T-cell (primary cell): Measurements from ENCODE around the gene PXN. TPM values are rescaled to one million over a fixed set of nuclear protein-coding genes. Genes with fewer than 3 reads are reported as not detected.
A peak's percentile ranks its signal among the peaks of the same experiment; 100 is the strongest.
"Not testable (repeated sequence)": the region's sequence is repeated elsewhere in the genome, so short reads cannot be mapped to it uniquely, and the experiment has no call there.

ENCODE experiments used
- ATAC-seq, 4 experiments: fragments of 200-7000 bp in 3 of 4; fragments of 150-1000 bp in 1 of 4; cut with Tn5 transposase; replicated peaks in 1 of 4; 1 replicate in 3 of 4; 2 replicates in 1 of 4; pipeline ENCODE4 v1.10.0; 2021; ENCODE audit warnings: moderate library complexity in 3 of 4, mild to moderate bottlenecking in 2 of 4, moderate number of reproducible peaks in 1 of 4
- CTCF ChIA-PET, 2 donors: fragments of 300-600 bp; sonication (Branson Sonifier 250); formaldehyde crosslinking; loops; one replicate each; lab custom pipeline; 2022; ENCODE audit warnings: antibody characterized with exemption in 2 of 2; lab: Charles Lee
- POLR2A ChIA-PET, 2 donors: fragments of 300-600 bp; sonication (Branson Sonifier 250); formaldehyde crosslinking; loops; one replicate each; lab custom pipeline; 2022; ENCODE audit warnings: antibody characterized with exemption in 2 of 2; lab: Charles Lee
- DNase-seq, 35 experiments: peaks; one replicate each; pipeline versions ENCODE4 v3.0.0 to v3.0.0-alpha.2; 2013 to 2023
- H3K27ac ChIP-seq: one replicate; pipeline ENCODE4 v1.5.1; 2013; ENCODE audit warnings: low read length
- H3K27me3 ChIP-seq, 2 experiments: replicated peaks in 1 of 2; 1 replicate in 1 of 2; 2 replicates in 1 of 2; pipeline versions ENCODE4 v1.6.1 to v1.7.0; 2013; ENCODE audit warnings: low read length in 1 of 2, mixed read lengths in 1 of 2; ENCODE audit not compliant: control insufficient read depth in 2 of 2, insufficient read depth in 2 of 2; ENCODE audit errors: extremely low read depth in 1 of 2
- H3K36me3 ChIP-seq, 2 donors: 1 replicate in 1 of 2; 2 replicates in 1 of 2; pipeline versions ENCODE4 v1.6.1 to v1.7.0; 2013; ENCODE audit warnings: low read length in 1 of 2; ENCODE audit not compliant: control insufficient read depth in 2 of 2, insufficient read depth in 1 of 2; ENCODE audit errors: extremely low read depth in 1 of 2
- H3K4me1 ChIP-seq, 2 experiments: 1 replicate in 1 of 2; 2 replicates in 1 of 2; pipeline versions ENCODE4 v1.6.1 to v1.7.0; 2013; ENCODE audit warnings: low read length in 2 of 2, mixed read lengths in 1 of 2; ENCODE audit not compliant: insufficient read depth in 2 of 2, control insufficient read depth in 1 of 2; ENCODE audit errors: extremely low read depth in 1 of 2
- H3K4me3 ChIP-seq, 2 donors: 1 replicate in 1 of 2; 2 replicates in 1 of 2; pipeline versions ENCODE4 v1.5.1 to v1.7.0; 2013; ENCODE audit warnings: mild to moderate bottlenecking in 2 of 2, low read length in 1 of 2, moderate library complexity in 1 of 2; ENCODE audit not compliant: control insufficient read depth in 1 of 2; ENCODE audit errors: extremely low read depth in 1 of 2
- H3K9me3 ChIP-seq: 2 replicates; pipeline ENCODE4 v1.7.0; 2013
- H3K27ac Mint-ChIP-seq, 2 donors: one replicate each; pipeline ENCODE4 v1.8.0; 2020 to 2021; ENCODE audit warnings: mild to moderate bottlenecking in 2 of 2, mixed read lengths in 2 of 2
- H3K27me3 Mint-ChIP-seq, 2 donors: one replicate each; pipeline ENCODE4 v1.8.0; 2021 to 2022; ENCODE audit warnings: mixed read lengths in 2 of 2
- H3K36me3 Mint-ChIP-seq: one replicate; pipeline ENCODE4 v1.8.0; 2021; ENCODE audit warnings: mixed read lengths
- H3K4me1 Mint-ChIP-seq, 3 donors: one replicate each; pipeline ENCODE4 v1.8.0; 2020 to 2022; ENCODE audit warnings: mixed read lengths in 3 of 3, mild to moderate bottlenecking in 1 of 3
- H3K4me3 Mint-ChIP-seq, 3 donors: one replicate each; pipeline ENCODE4 v1.8.0; 2020 to 2022; ENCODE audit warnings: mild to moderate bottlenecking in 3 of 3, mixed read lengths in 3 of 3, moderate library complexity in 3 of 3
- H3K9me3 Mint-ChIP-seq, 3 donors: one replicate each; pipeline ENCODE4 v1.8.0; 2020 to 2022; ENCODE audit warnings: mixed read lengths in 3 of 3
- WGBS: methylation state at CpG from one replicate; pipeline ENCODE4 v1.1.5; 2013; ENCODE audit warnings: missing lambda C conversion rate; ENCODE audit not compliant: insufficient coverage; 5-methylcytosine and 5-hydroxymethylcytosine counted together
- total RNA-seq, 35 experiments: library from RNA in 6 of 35; stranded (reverse) in 6 of 35; fragments of 120-200 nt in 1 of 35; gene quantifications; one replicate each; pipeline versions ENCODE4 v1.2.1 to v1.2.4 and lab custom pipeline; 2013 to 2026

PXN gene
- total RNA-seq, 5 donors from 2014 or later (not counting 1 experiment from before 2014, with no cell fraction given) = 128 to 202 (median 137) TPM

- Mint-ChIP-seq H3K36me3 (peaks cover 12% of the 10 kb centered on the region), H3K9me3 (no peaks in the 10 kb centered on the region), H3K27ac (peak overlapping the region; percentile 83 to 94), H3K4me3 (peak overlapping the region in 1 of 3 donors; percentile 63), H3K27me3 (no peaks in the 10 kb centered on the region), H3K4me1 (peaks cover 73 to 81% (median 79%) of the 10 kb centered on the region in 3 donors)
- peaks cover 33 to 82% of the 10 kb centered on the region in 2 experiments for H3K4me1 ChIP-seq
- DNase-seq = no peak
- H3K36me3 ChIP-seq = peaks cover 0 to 19% of the 10 kb centered on the region in 2 donors
- ChIA-PET POLR2A (interaction anchor here (0.6 to 1.3 kb wide), 4 partner anchors 7 to 247 kb away, joined by 3 to 8 read pairs (median 6); partner anchors contain the start of gene RNU4-2 (in 1 of the 2)), CTCF (interaction anchor here (1.0 to 4.1 kb wide), 7 partner anchors 8 to 46 kb away, joined by 3 to 33 read pairs (median 8); partner anchors contain the start of genes PXN (in 1 of the 2) and RPLP0 (in 1 of the 2))
- no peak overlapping the region for H3K4me3 ChIP-seq
- H3K27me3 ChIP-seq = no peaks in the 10 kb centered on the region
- no CpG with 5 or more reads among the region's 3 CpGs for WGBS
- no peak overlapping the region for H3K27ac ChIP-seq
- ATAC-seq = no peak
- no peaks in the 10 kb centered on the region for H3K9me3 ChIP-seq
These were observed 18.3 kb downstream of the PXN start for GRCh38 chr12:120247183-120247582.

GRCh38 chr12:120246705-120247104 is 18.8 kb downstream of the PXN start:
- Histone ChIP-seq H3K36me3 (peaks cover 0 to 24% of the 10 kb centered on the region in 2 donors), H3K4me1 (peaks cover 31 to 83% of the 10 kb centered on the region in 2 experiments)
- H3K27ac Mint-ChIP-seq, H3K9me3 Mint-ChIP-seq, H3K9me3 ChIP-seq, H3K4me3 ChIP-seq, H3K4me3 Mint-ChIP-seq, ATAC-seq, H3K27me3 ChIP-seq, DNase-seq, H3K27me3 Mint-ChIP-seq, H3K27ac ChIP-seq: not testable (repeated sequence)
- 100% methylated on average over 4 of the region's 5 CpGs for WGBS
- peaks cover 72 to 81% (median 79%) of the 10 kb centered on the region in 3 donors for H3K4me1 Mint-ChIP-seq
- peaks cover 15% of the 10 kb centered on the region for H3K36me3 Mint-ChIP-seq
- ChIA-PET POLR2A (interaction anchor here (0.6 to 1.0 kb wide), 4 partner anchors 10 to 246 kb away, joined by 3 to 7 read pairs (median 6); partner anchors contain the start of gene RNU4-2 (in 1 of the 2)), CTCF (interaction anchor here (0.7 to 1.8 kb wide), 3 partner anchors 8 to 19 kb away, joined by 3 read pairs; partner anchors contain the start of gene PXN (in 1 of the 2))

- H3K36me3 ChIP-seq = peaks cover 0 to 34% of the 10 kb centered on the region in 2 donors
- no peaks in the 10 kb centered on the region for H3K9me3 ChIP-seq
- no peak overlapping the region for H3K27ac ChIP-seq
- Mint-ChIP-seq H3K27ac (peak overlapping the region; percentile 9 to 52), H3K27me3 (no peaks in the 10 kb centered on the region), H3K9me3 (no peaks in the 10 kb centered on the region), H3K36me3 (peaks cover 16% of the 10 kb centered on the region), H3K4me3 (peak overlapping the region in 1 of 3 donors; percentile 10), H3K4me1 (peaks cover 64 to 80% (median 80%) of the 10 kb centered on the region in 3 donors)
- POLR2A ChIA-PET = interaction anchor here (0.5 to 1.3 kb wide), 5 partner anchors 9 to 1255 kb away, joined by 3 to 7 read pairs (median 4); partner anchors contain the start of gene RNU4-2 (in 1 of the 2)
- ATAC-seq = no peak
- peaks cover 13 to 83% of the 10 kb centered on the region in 2 experiments for H3K4me1 ChIP-seq
- CTCF ChIA-PET = interaction anchor here (0.5 to 2.0 kb wide), 9 partner anchors 10 to 108 kb away, joined by 3 to 9 read pairs (median 5); partner anchors contain the start of genes PXN (in 1 of the 2) and RPLP0 (in 1 of the 2)
- no peak for DNase-seq
- no peaks in the 10 kb centered on the region for H3K27me3 ChIP-seq
- H3K4me3 ChIP-seq = no peak overlapping the region
- 100% methylated on average over 4 of the region's 8 CpGs for WGBS
These were observed 22.4 kb downstream of the PXN start for GRCh38 chr12:120242971-120243699.

GRCh38 chr12:120242275-120242799 is 23.2 kb downstream of the PXN start:
- no peaks in the 10 kb centered on the region for H3K27me3 ChIP-seq
- POLR2A ChIA-PET = interaction anchor here in 1 of 2 donors (0.6 to 1.3 kb wide), 4 partner anchors 10 to 49 kb away, joined by 3 to 7 read pairs (median 4); partner anchors contain the start of gene RNU4-2
- no peak overlapping the region for H3K4me3 Mint-ChIP-seq
- ATAC-seq = no peak
- no peaks in the 10 kb centered on the region for H3K9me3 ChIP-seq
- no peaks in the 10 kb centered on the region for H3K27me3 Mint-ChIP-seq
- DNase-seq = no peak
- H3K27ac Mint-ChIP-seq = peak overlapping the region in 1 of 2 donors; percentile 7
- CTCF ChIA-PET = interaction anchor here (1.0 to 3.2 kb wide), 5 partner anchors 11 to 41 kb away, joined by 5 to 14 read pairs (median 8); partner anchors contain the start of genes PXN (in 1 of the 2) and RPLP0 (in 1 of the 2)
- no peak overlapping the region for H3K4me3 ChIP-seq
- H3K36me3 Mint-ChIP-seq = peaks cover 16% of the 10 kb centered on the region
- peaks cover 0 to 42% of the 10 kb centered on the region in 2 donors for H3K36me3 ChIP-seq
- H3K4me1 Mint-ChIP-seq = peaks cover 64 to 80% (median 80%) of the 10 kb centered on the region in 3 donors
- 79% methylated on average over 6 of the region's 9 CpGs for WGBS
- no peak overlapping the region for H3K27ac ChIP-seq
- H3K9me3 Mint-ChIP-seq = no peaks in the 10 kb centered on the region
- H3K4me1 ChIP-seq = peaks cover 13 to 84% of the 10 kb centered on the region in 2 experiments

GRCh38 chr12:120241561-120242274 is 23.8 kb downstream of the PXN start:
- POLR2A ChIA-PET = no interaction called here
- Mint-ChIP-seq H3K4me1 (peaks cover 59 to 82% (median 77%) of the 10 kb centered on the region in 3 donors), H3K9me3 (no peaks in the 10 kb centered on the region), H3K4me3 (peak overlapping the region in 1 of 3 donors; percentile 48), H3K27me3 (no peaks in the 10 kb centered on the region), H3K36me3 (peaks cover 16% of the 10 kb centered on the region), H3K27ac (peak overlapping the region; percentile 49 to 76)
- CTCF ChIA-PET = interaction anchor here (0.6 to 3.2 kb wide), 5 partner anchors 9 to 40 kb away, joined by 3 to 14 read pairs (median 8); partner anchors contain the start of gene RPLP0 (in 1 of the 2)
- no peak overlapping the region for H3K27ac ChIP-seq
- no peak overlapping the region for H3K4me3 ChIP-seq
- ATAC-seq = no peak
- 96% methylated on average over 4 of the region's 9 CpGs for WGBS
- H3K27me3 ChIP-seq = no peaks in the 10 kb centered on the region
- peaks cover 10 to 86% of the 10 kb centered on the region in 2 experiments for H3K4me1 ChIP-seq
- no peaks in the 10 kb centered on the region for H3K9me3 ChIP-seq
- H3K36me3 ChIP-seq = peaks cover 0 to 43% of the 10 kb centered on the region in 2 donors
- no peak for DNase-seq
